ENCODE measurements around the gene B4GALT2. TPM values are rescaled to one million over a fixed set of nuclear protein-coding genes. Genes with fewer than 3 reads are reported as not detected.

Gene B4GALT2, protein sequence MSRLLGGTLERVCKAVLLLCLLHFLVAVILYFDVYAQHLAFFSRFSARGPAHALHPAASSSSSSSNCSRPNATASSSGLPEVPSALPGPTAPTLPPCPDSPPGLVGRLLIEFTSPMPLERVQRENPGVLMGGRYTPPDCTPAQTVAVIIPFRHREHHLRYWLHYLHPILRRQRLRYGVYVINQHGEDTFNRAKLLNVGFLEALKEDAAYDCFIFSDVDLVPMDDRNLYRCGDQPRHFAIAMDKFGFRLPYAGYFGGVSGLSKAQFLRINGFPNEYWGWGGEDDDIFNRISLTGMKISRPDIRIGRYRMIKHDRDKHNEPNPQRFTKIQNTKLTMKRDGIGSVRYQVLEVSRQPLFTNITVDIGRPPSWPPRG
- total RNA-seq (2014; rRNA removed; shearing (Covaris generic)) = 71.8 and 114 TPM in 2 replicates

DNA sequence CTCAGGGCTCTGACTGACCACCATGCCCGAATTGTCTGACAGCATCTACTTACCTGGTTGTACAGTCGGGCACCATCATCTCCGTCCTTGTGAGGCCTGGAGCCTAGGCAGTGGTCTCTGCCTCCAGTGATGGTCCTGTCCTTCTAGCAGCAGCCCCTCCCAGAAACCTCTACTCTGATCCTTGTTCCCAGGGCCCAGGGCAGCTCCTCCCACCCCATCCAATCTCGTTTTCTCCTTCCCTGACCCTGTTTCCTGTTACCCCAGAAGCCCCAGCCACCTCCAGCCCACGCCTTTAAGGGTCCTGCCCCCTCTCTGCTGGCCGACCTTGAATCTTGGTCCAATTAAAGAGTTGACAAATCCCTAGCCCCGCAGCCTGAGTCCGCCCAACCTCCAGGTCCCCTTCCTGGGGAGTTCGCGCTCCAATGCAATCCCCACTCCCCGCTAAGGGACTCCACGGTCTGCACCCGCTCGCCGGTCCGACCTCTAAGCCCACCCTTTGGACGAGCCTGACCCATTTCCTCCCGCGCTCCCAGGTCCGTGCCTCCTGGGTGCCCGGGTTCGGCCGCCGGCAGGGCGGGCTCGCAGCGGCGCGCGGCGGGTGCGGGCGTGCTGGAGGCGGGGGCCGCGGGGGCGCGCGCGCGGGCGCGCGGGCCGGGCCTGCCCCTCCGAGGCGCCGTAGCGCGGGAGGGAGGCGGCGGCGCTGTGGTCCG is at the start of gene B4GALT2:
B4GALT2 (plus strand) TSS at position 660 of the 710 bp plus-strand sequence. CDS start 1,951 bp downstream, outside the sequence.
- no peak for DNase-seq (ENCODE audit: low spot score)

DNA sequence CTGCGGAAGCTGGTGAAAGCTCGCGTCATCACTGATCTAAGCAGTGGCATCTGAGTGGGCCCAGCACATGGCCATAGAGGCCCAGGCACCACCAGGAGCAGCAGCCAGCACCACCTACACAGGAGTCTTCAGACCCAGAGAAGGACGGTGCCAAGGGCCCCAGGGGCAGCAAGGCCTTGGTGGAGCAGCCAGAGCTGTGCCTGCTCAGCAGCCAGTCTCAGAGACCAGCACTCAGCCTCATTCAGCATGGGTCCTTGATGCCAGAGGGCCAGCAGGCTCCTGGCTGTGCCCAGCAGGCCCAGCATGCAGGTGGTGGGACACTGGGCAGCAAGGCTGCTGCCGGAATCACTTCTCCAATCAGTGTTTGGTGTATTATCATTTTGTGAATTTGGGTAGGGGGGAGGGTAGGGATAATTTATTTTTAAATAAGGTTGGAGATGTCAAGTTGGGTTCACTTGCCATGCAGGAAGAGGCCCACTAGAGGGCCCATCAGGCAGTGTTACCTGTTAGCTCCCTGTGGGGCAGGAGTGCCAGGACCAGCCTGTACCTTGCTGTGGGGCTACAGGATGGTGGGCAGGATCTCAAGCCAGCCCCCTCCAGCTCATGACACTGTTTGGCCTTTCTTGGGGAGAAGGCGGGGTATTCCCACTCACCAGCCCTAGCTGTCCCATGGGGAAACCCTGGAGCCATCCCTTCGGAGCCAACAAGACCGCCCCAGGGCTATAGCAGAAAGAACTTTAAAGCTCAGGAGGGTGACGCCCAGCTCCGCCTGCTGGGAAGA is 48.7 kb upstream of the B4GALT2 start:
- no peak for DNase-seq (ENCODE audit: low spot score)

- no peak for DNase-seq (ENCODE audit: low spot score)
These were observed 48.1 kb upstream of the B4GALT2 start for GRCh38 chr1:43930949-43931275.

DNA sequence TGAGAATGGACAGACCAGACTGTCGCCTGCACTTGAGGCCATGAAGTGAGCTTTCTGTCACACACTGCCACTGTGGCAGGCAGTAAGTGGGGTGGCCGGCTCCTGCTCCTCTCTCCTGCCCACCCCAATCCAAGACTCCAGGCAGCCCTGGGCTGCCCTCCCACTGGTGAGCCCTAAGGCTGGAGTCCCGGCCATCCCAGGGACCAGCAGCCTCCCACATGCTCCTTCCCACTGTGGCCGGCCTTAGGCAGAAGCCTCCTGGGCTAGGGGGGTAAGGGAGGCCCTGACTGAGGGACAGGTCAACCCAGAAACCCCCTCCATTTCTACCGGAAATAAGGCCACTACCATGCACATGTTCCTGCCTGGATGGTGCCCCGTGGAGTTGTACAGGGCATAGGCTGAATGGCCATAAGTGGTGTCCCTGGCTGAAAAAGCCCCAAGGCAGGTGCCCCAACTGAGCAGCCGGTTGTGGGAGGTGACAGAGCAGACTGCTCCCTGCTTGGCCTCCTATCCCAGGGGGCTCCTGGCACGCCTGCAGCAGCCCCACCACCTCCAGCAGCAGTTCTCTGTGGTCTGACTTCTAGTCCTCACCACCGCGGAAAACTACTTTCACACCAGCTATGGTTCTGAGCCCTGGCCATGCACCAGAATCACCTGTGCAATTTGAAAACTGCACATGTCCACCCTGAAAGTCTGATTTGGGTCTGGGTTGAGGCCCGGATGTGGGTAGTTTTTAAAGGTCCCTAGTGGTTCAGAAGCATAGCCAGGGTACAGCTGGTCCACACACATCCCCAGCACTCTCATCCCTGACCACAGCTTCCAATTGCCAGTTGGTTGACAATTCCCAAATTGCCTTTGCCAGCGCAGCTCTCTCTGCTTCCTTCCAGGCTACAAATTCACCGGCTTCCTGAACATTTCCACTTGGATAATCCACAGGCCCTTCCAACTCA is 47.0 kb upstream of the B4GALT2 start:
- DNase-seq (ENCODE audit: low spot score) = no peak

GRCh38 chr1:43932786-43933385 is 46.1 kb upstream of the B4GALT2 start:
- DNase-seq (ENCODE audit: low spot score) = peak; percentile 38

- DNase-seq (ENCODE audit: low spot score) = no peak
These were observed 45.5 kb upstream of the B4GALT2 start, which contains the start of gene ARTN for GRCh38 chr1:43933386-43934100. Gene ARTN, plus strand, starts transcription at chr1:43933801. Its CDS starts 1,856 bp downstream, at chr1:43935657.

DNA sequence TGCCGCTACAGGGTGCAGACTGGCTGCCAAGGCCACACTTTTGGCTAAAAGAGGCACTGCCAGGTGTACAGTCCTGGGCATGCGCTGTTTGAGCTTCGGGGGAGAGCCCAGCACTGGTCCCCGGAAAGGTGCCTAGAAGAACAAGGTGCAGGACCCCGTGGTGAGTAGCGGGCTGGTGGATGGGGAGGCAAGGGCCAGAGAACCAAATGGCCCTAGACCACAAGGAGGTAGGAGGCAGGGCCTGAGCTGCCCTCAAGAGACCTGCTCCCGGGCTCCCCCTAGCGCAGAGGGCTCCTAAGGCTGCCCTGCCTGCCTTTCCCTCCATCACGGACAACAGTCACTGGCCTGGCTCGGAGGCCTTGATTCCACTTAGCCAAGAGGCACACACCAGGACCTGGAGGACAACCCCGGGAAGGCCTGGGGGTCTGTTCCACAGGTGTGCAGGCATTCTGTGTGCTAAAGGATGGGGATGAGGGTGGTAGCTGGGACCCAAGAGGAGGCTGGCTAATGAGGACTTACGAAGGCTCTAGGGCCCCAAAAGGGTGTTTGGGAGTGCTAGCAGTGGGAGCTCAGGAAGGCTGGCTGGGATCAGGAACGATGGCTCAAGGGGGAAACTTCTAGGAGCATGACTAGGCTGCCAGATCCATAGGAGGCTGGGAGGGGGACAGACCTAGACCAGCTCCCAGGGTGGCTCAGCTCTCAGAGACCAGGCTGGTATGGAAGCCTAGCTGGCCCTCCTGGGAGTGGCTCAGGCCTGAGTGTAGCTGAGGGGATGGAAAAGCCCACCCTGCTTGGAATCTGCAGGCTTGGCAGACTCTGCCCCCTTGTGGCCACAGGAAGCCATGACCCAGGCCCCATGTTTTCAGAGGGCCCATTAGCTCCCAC is 44.7 kb upstream of the B4GALT2 start:
- DNase-seq (ENCODE audit: low spot score) = peak; percentile 44

DNA sequence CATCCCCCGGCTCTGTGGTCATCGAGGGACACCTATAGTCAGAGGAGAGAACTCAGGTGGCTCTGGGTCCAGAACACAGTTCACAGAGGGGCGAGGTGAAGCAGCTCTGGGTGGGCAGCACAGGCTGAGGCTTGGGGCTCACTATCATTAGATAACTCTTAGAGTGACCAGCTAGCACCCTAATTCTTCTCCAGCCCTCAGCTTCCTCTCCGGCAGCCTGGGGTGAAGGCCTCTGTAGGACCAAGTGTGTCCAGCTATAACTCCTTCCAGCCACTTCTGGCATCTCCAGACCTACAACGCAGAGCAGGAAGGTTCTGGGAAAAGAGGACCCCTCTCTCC is 44.1 kb upstream of the B4GALT2 start:
- DNase-seq (ENCODE audit: low spot score) = no peak

DNA sequence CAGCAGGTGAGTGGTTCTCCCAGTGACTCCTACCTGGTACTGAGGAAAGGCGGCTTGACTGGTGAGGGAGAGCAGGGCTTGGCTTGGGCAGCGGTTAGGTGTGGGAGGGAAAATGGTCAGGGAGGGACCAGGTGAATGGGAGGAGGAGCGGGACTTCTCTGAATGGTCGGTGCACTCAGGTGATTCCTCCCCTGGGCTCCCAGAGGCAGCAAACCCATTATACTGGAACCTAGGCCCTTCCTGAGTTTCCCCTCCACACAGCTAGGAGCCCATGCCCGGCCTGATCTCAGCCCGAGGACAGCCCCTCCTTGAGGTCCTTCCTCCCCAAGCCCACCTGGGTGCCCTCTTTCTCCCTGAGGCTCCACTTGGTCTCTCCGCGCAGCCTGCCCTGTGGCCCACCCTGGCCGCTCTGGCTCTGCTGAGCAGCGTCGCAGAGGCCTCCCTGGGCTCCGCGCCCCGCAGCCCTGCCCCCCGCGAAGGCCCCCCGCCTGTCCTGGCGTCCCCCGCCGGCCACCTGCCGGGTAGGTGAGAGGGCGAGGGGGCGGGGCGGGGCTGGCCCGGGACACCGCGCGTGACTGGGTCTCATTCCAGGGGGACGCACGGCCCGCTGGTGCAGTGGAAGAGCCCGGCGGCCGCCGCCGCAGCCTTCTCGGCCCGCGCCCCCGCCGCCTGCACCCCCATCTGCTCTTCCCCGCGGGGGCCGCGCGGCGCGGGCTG is 43.1 kb upstream of the B4GALT2 start:
- no peak for DNase-seq (ENCODE audit: low spot score)

- no peak for DNase-seq (ENCODE audit: low spot score)
These were observed 42.4 kb upstream of the B4GALT2 start for GRCh38 chr1:43936431-43937151.

DNA sequence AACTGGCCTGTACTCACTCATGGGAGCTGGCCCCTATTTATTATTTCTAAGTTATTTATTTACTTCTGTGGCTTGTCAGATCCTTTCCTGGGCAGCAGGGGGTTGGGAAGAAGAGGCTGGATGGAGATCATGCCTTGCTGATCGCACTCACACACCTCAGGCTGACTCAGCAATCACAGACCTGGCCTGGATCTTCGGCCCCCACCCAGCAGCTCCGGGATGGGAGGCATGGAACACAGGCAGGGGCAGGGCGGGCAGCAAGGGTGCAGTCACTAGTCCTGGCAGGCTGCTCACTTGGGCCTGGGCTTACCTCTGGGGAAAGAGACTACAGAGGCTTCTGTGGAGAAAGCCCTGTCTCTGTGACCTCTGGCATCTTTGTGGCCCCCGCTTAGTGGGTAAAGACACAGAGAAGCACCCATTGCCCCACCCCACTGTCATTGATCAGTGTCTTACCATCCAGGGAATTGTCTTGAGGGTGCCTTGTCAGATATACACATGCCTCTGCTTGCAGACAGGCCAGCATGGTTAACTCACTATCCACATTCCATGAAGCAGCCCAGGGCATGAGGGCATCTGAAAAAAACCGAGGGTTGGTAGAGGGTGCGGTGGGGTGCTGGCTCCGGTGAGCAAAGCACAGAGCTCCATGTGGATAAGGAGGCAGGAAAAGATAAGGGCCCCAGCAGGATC is 41.7 kb upstream of the B4GALT2 start:
- no peak for DNase-seq (ENCODE audit: low spot score)

- no peak for DNase-seq (ENCODE audit: low spot score)
These were observed 40.6 kb upstream of the B4GALT2 start for GRCh38 chr1:43938383-43938782.

DNA sequence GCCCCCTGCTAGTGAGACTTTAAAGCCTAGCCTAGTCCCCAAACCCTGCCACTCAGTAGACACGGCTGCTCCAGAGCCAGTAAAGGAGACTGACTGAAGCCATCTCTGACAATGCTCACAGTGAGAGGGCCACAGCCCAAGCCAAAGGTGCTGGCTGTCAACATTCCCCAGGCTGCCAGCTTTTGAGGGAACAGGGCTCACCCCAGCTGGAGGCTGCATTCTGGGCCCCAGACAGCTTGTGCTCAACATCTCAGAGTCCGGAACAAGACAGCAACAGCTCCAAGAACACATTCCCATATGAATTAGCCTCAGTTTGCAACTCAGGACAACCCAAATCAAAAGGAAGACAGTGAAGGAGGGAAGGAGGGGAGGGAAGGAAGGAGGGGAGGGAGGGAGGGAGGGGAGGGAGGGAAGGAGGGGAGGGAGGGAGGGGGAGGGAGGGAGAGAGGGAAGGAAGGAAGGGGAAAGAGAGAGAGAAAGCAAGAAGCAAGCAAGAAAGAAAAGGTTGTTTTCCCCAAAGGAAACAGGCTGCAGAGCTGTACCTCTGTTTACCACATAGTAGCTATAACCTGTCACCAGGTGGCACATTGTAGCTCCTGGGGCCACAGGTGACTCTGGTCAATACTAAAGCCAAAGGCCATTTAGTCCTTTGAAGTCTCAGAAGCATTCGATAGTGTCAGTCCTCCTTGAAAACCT is 40.0 kb upstream of the B4GALT2 start:
- DNase-seq (ENCODE audit: low spot score) = no peak

DNA sequence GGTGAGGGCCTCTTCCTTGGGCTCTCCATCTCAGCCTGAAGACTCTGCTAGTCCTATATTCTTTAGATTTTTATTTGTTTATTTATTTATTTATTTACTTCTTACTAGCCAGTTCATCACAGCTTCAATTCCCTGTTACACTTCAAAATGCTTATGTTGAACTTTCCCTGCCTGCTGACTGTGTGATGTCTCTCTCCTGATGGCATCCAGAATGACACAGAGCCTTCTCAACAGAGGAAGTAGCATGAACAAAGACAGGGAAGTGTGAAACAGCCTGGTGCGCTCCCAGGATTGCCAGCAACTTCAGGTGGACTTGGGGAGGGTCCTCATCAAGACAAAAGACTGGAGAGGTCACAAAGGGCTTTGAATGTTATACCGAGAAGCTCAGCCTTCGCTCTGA is 36.6 kb upstream of the B4GALT2 start:
- DNase-seq (ENCODE audit: low spot score) = no peak

DNA sequence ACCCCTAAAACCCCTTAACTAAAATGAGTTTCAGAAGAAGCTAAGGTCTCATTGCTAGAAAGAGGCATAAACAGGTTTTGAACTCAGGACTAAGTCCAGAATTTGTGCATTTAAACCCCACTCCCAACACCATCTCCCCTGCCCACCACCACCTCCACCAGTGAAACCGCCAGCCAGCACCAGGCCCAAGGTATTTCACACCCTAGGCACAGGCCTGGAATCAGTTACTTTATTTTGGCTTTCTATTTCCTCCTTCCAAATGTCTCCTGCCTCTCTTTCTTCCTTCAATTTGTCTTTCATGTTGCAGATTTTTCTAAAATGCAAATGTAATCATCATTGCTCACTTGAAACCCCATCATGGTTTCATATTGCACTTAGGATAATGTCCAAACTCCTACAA is 34.1 kb upstream of the B4GALT2 start:
- DNase-seq (ENCODE audit: low spot score) = no peak

GRCh38 chr1:43945674-43946235 is 33.3 kb upstream of the B4GALT2 start:
- no peak for DNase-seq (ENCODE audit: low spot score)

All from A172 (cell line).